ENCODE results near the gene APBA2.

The APBA2 gene

GRCh38 chr15:28984421-28985315 is 98.9 kb downstream of the APBA2 start:
- in situ Hi-C loops (cut with HindIII; ENCODE audit: low pct_ligation_motif_present, low pct_unique_long_range_greater_than_20kb, low sequenced_read_pairs), result no loop called here
- DNase-seq, result peak; percentile 66

DNA sequence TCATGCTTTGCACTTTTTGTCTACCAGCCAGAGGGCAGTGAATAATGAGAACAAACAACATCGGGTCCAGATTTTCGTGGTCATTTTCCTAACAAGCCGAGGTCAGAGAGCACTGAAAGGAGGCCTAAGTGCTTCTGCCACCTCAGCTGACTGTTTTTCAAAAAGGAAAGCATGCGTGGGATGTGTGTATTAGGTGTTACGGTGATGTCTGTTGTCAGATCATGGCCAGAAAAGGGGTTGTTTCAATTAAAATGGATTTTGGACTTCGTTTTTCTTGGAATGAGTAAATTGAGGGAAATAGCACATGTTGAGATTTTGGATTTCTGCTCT is 99.5 kb downstream of the APBA2 start:
- in situ Hi-C loops (cut with HindIII; ENCODE audit: low pct_ligation_motif_present, low pct_unique_long_range_greater_than_20kb, low sequenced_read_pairs), result no loop called here
- no peak for DNase-seq

DNA sequence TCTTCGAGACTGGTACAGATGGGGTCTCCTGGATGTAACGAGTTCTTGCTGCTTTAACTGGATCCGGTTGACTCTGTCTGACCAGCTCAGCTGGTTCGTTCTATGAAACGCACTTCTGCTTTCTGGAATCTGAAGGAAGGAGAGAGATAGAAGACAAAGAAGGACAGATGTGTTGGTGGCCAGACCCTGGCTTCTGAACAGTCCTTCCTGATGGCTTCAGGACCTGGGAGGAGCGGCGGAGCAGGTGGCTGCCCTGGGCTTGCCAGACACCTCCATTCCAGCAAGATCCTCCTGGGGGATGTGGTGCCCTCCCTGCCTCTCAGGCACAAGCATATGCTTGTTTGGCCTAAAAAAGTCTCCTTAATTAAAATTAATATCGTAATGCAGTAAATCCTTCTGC is 99.9 kb downstream of the APBA2 start:
- in situ Hi-C loops (cut with HindIII; ENCODE audit: low pct_ligation_motif_present, low pct_unique_long_range_greater_than_20kb, low sequenced_read_pairs), result no loop called here
- DNase-seq, result no peak

- in situ Hi-C loops (cut with HindIII; ENCODE audit: low pct_ligation_motif_present, low pct_unique_long_range_greater_than_20kb, low sequenced_read_pairs), result no loop called here
- DNase-seq, result no peak
These were observed 100.3 kb downstream of the APBA2 start for GRCh38 chr15:28986108-28986507.

GRCh38 chr15:28986726-28987125 is 101.0 kb downstream of the APBA2 start:
- in situ Hi-C loops (cut with HindIII; ENCODE audit: low pct_ligation_motif_present, low pct_unique_long_range_greater_than_20kb, low sequenced_read_pairs), result no loop called here
- DNase-seq, result no peak

DNA sequence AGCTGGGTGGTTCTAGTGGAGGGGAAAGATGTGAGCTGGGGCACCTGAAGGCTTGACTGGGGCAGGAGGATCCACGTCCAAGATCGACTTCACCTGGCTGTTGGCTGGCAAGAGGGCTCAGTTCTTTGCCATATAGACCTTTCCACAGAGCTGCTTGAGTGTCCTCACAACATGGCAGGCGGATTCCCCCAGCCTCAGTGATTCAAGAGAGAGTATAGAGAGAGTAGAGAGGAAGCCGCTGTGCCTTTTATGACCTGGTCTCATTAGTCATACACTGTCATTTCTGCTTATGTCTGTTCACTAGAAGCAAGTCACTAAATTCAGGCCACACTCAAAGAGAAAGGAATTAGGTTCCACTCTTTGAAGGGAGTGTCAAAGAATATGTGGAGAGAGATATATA is 101.6 kb downstream of the APBA2 start:
- no peak for DNase-seq
- in situ Hi-C loops (cut with HindIII; ENCODE audit: low pct_ligation_motif_present, low pct_unique_long_range_greater_than_20kb, low sequenced_read_pairs), result no loop called here

DNA sequence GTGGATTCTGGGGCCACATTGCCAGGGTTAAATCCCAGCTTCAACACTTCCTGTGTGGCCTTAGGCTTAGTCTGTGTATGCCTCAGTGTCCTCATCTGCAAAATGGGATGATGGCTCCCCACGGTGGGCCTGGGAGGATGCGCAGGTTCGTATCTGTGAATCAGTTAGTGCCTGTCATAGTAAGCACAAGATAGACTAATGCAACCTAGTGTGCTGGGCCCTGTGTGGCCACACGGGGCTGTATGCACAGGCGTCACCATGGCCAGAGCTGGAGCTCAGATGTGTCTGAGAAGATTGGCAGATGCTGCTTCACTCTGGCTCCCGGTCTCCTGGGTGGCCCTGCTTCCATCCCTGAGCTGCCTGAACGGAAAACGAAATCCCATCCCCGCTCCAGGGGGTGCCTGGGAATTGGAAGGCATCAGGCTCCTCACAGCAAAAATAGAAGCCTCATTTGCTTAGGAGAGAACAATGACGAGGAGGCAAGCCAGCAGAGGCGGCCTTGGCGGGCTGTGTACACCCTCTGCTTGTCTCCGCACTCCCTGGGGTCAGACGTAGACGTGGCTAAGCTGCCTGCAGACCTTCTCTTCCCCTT is 103.6 kb downstream of the APBA2 start:
- peak; percentile 20 for DNase-seq

DNA sequence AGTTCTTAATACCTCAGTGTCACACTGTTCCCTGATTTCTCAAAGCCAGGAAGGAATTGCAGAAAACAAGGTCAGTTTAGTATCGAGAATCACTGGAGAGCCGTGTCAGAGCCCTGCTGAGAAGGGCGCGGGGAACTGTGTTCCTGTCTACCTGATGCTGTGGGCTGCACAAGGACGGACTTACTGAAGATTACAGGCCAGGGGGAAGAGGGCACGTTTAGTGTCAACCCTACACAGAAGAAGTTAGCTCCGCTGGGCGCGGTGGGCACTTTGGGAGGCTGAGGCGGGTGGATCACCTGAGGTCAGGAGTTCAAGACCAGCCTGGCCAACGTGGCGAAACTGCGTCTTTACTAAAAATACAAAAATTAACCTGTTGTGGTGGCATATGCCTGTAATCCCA is 104.1 kb downstream of the APBA2 start:
- no peak for DNase-seq
- in situ Hi-C loops (cut with HindIII; ENCODE audit: low pct_ligation_motif_present, low pct_unique_long_range_greater_than_20kb, low sequenced_read_pairs), result no loop called here

More for the DNA sequence above, 103.6 kb downstream of the APBA2 start:
- in situ Hi-C loops (cut with HindIII; ENCODE audit: low pct_ligation_motif_present, low pct_unique_long_range_greater_than_20kb, low sequenced_read_pairs), result no loop called here

DNA sequence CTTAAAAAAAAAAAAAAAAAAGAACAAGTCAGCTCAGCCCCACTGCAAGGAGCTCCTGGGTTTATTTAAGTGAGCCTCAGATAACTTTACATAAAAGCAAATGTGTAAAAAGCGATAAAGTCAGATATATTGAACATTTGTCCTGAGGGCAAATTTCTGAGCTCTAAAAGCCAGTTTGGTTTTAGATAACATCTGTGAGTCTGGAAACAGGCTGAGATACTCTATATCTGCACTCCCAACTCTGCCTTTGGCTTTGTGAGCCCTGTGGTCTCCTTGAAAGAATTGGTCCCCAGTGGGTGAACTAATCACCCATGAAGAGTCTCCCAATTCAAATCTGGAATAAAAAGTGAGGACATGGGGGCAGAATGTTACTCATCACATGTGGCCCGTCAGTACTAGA is 104.6 kb downstream of the APBA2 start:
- no peak for DNase-seq
- in situ Hi-C loops (cut with HindIII; ENCODE audit: low pct_ligation_motif_present, low pct_unique_long_range_greater_than_20kb, low sequenced_read_pairs), result no loop called here

DNA sequence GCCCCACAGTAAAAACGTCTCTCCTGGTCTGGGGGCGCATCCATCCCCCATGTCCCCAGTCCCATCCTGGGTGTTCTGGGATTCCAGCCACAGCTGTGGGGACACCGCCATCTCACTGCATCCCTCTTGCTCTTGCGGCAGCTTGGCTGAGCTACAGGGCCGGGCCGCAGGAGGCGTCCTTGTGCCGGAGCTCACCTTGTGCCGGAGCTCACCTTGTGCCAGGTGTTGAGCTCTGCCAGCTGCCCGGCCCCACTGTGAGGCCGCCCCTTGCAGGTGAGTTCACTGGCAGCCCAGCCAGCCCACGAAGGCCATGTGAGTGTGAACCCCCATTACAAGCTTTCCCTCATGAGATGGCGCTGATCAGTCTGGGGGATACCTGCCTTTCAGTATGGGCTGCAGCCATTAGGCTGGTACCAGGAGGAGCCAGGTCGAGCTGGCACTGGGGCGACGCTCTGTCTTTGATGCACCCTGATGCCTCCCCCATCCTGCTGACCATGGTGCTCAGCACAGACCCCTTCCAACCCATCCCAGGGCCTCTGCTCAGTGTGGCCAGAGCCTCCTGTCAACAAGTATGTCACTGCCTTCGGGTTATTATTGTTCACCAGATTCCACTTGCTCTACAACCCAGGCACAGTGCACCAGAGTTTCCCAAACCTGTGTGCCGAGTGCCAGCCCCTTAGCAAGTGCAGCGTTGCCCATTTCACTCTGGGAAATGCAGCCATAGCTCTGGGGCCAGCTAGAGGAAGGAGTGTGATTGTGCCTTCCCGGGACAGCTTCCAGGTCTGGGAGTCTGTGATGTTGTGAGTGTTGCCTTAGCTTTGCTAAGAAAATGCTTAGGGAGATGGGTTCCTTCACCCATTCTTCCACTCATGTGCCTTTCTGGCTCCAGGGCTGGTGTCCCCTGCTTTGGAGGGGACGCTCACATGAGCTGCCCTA is 105.7 kb downstream of the APBA2 start:
- no peak for DNase-seq
- in situ Hi-C loops (cut with HindIII; ENCODE audit: low pct_ligation_motif_present, low pct_unique_long_range_greater_than_20kb, low sequenced_read_pairs), result no loop called here

DNA sequence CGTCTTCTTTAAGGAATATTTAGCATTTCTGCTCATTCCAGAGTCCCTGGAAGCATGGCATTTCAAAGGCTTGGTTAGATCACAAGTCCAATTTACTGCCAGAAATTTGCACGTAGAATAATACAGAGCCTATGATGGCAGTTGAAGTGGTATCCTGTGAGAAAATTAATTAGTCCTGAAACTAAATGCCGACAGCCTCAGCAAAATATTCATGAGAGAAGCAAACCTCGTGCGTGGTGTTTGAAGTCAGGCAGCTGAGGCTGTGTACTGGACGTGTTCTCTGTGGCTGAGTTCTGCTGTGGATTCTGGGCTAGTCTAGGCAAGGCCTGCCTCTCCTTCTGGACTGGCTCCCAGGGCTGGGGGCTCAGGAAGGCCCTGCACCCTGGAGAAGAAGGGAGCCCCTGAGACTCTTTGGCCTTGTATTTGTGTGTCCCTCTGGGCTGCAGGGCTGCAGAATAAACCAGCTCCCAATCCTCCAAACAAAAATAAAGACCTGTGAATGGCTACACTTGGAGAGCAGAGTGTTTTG is 106.6 kb downstream of the APBA2 start:
- in situ Hi-C loops (cut with HindIII; ENCODE audit: low pct_ligation_motif_present, low pct_unique_long_range_greater_than_20kb, low sequenced_read_pairs), result no loop called here
- no peak for DNase-seq

DNA sequence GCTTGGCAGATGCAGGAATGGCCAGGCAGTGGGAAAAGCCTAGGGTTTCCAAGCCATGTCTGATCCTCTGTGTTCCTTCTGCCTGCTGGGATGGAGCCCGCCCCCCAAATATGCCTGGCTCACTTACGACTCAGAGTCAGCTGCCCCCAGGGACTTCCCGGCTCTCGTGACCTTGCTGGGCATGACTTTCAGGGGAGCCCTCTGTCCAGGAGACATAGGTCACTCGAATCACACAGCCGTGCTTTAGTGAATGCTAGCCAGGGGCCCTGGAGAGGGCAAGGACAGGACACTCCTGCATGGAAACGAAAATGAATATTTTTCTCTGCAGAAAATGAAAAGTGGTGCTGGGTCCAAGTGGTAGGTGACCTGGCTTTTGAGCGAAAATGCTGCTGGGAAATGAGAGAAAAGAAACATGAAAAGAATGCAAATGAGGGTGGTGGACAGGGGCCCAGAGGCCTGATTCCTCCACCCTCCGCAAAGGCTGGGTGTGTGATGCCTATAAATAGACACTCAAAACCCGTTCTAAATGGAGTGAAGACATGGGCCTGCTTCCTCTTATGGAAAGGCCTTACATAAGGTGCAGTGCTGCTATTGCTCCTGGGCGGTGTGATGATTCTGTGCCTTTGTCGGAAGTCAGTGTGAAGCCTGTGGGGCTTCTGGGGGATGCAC is 107.4 kb downstream of the APBA2 start:
- in situ Hi-C loops (cut with HindIII; ENCODE audit: low pct_ligation_motif_present, low pct_unique_long_range_greater_than_20kb, low sequenced_read_pairs), result no loop called here
- DNase-seq, result no peak

GRCh38 chr15:28993720-28994053 is 107.9 kb downstream of the APBA2 start:
- DNase-seq, result no peak
- in situ Hi-C loops (cut with HindIII; ENCODE audit: low pct_ligation_motif_present, low pct_unique_long_range_greater_than_20kb, low sequenced_read_pairs), result no loop called here

GRCh38 chr15:28994142-28994830 is 108.5 kb downstream of the APBA2 start:
- in situ Hi-C loops (cut with HindIII; ENCODE audit: low pct_ligation_motif_present, low pct_unique_long_range_greater_than_20kb, low sequenced_read_pairs), result no loop called here
- no peak for DNase-seq

DNA sequence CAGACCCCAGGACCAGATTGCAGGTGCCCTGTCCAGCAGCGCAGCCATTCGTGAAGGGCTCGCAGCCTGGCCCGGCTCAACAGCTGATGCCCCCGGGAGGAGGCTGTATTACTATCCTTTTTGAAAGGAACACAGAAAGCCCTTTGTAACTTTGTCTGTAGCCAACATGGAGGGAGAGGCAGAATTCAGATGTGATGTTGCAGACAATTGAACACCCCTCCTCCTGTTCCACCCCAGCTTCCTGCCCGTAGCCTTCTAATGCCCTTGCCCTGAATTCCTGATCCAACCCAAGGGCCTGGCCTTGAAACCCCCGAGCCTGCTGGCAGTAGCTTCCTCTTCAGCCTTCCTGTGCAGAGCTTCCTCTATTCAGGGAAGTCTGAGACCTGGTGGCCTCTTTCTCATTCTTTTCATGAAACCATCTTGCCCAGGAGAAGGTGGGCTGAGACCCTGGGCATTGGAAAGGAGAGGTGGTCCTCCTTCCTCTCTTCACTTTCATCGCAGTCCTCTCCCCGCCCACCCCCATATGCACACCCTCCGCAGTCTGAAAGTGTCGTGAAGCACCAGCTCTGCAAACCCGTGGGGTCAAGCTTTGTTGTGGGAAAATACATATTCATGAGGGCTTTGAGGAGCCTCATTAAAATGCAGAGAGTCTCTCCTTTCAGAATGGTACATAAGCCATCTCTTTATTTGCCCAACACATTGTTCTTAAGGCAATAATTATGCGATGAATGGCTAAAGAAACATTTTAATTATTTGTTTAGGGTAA is 109.2 kb downstream of the APBA2 start:
- no peak for DNase-seq

GRCh38 chr15:28995705-28996104 is 109.9 kb downstream of the APBA2 start:
- no peak for DNase-seq
- in situ Hi-C loops (cut with HindIII; ENCODE audit: low pct_ligation_motif_present, low pct_unique_long_range_greater_than_20kb, low sequenced_read_pairs), result no loop called here

More for the DNA sequence above, 109.2 kb downstream of the APBA2 start:
- in situ Hi-C loops (cut with HindIII; ENCODE audit: low pct_ligation_motif_present, low pct_unique_long_range_greater_than_20kb, low sequenced_read_pairs), result no loop called here

GRCh38 chr15:28996289-28996688 is 110.5 kb downstream of the APBA2 start:
- no peak for DNase-seq
- in situ Hi-C loops (cut with HindIII; ENCODE audit: low pct_ligation_motif_present, low pct_unique_long_range_greater_than_20kb, low sequenced_read_pairs), result no loop called here

All from ACHN (cell line).